ENCODE measurements around the gene ILK.

ILK gene

GRCh38 chr11:6602096-6602940 lies 1.3 kb upstream of the ILK start:
- DNase-seq (ENCODE audit: low read depth in 1 of 2, low spot score in 1 of 2): no peak
- H3K27ac ChIP-seq (replicated peaks): peak overlapping the region; percentile 78
- H3K4me3 ChIP-seq (replicated peaks; ENCODE audit: insufficient read depth, low read length): peak overlapping the region; percentile 90
- TF ChIP-seq GABPA (IDR thresholded peaks at IDR 0.05; ENCODE audit: low read depth) (no peak), POLR2AphosphoS5 (IDR thresholded peaks at IDR 0.05; ENCODE audit: low read depth) (no peak), SPI1 (IDR thresholded peaks at IDR 0.05; ENCODE audit: borderline replicate concordance, low read depth) (no peak)
- TF ChIP-seq, protein P1, sequence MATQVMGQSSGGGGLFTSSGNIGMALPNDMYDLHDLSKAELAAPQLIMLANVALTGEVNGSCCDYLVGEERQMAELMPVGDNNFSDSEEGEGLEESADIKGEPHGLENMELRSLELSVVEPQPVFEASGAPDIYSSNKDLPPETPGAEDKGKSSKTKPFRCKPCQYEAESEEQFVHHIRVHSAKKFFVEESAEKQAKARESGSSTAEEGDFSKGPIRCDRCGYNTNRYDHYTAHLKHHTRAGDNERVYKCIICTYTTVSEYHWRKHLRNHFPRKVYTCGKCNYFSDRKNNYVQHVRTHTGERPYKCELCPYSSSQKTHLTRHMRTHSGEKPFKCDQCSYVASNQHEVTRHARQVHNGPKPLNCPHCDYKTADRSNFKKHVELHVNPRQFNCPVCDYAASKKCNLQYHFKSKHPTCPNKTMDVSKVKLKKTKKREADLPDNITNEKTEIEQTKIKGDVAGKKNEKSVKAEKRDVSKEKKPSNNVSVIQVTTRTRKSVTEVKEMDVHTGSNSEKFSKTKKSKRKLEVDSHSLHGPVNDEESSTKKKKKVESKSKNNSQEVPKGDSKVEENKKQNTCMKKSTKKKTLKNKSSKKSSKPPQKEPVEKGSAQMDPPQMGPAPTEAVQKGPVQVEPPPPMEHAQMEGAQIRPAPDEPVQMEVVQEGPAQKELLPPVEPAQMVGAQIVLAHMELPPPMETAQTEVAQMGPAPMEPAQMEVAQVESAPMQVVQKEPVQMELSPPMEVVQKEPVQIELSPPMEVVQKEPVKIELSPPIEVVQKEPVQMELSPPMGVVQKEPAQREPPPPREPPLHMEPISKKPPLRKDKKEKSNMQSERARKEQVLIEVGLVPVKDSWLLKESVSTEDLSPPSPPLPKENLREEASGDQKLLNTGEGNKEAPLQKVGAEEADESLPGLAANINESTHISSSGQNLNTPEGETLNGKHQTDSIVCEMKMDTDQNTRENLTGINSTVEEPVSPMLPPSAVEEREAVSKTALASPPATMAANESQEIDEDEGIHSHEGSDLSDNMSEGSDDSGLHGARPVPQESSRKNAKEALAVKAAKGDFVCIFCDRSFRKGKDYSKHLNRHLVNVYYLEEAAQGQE (IDR thresholded peaks at IDR 0.05; ENCODE audit: insufficient replicate concordance, low read depth): no peak
- TF ChIP-seq, protein P2, sequence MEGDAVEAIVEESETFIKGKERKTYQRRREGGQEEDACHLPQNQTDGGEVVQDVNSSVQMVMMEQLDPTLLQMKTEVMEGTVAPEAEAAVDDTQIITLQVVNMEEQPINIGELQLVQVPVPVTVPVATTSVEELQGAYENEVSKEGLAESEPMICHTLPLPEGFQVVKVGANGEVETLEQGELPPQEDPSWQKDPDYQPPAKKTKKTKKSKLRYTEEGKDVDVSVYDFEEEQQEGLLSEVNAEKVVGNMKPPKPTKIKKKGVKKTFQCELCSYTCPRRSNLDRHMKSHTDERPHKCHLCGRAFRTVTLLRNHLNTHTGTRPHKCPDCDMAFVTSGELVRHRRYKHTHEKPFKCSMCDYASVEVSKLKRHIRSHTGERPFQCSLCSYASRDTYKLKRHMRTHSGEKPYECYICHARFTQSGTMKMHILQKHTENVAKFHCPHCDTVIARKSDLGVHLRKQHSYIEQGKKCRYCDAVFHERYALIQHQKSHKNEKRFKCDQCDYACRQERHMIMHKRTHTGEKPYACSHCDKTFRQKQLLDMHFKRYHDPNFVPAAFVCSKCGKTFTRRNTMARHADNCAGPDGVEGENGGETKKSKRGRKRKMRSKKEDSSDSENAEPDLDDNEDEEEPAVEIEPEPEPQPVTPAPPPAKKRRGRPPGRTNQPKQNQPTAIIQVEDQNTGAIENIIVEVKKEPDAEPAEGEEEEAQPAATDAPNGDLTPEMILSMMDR (IDR thresholded peaks at IDR 0.05; ENCODE audit: insufficient read depth, low read length): no peak
- H3K27me3 ChIP-seq (ENCODE audit: insufficient read depth, poor library complexity, severe bottlenecking): no peaks in the 10 kb centered on the region

DNA sequence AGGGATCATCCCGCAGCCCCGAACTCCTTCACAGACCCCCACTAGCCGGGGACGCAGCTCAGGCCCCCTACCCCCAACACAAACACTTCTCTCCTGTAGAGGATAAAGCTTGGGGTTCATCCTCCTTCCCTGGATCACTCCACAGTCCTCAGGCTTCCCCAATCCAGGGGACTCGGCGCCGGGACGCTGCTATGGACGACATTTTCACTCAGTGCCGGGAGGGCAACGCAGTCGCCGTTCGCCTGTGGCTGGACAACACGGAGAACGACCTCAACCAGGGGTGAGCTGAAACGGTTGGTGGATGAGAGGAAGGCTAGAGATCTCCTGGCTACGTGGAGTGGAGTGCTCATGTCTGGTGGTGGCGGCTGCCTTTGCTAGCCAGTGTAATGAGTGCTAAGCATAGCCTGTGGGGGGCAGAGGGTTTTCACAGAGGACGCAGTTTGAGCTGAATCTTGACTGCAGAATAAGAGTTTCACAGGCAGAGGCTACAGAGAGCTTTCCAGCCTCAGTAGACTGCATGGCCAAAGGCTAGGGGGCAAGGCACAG lies 580 bp downstream of the ILK start:
- peak in 1 of 2 experiments; percentile 68 for DNase-seq (ENCODE audit: low read depth in 1 of 2, low spot score in 1 of 2)
- H3K27me3 ChIP-seq (ENCODE audit: insufficient read depth, poor library complexity, severe bottlenecking): no peaks in the 10 kb centered on the region
- peak overlapping the region; percentile 90 for H3K4me3 ChIP-seq (replicated peaks; ENCODE audit: insufficient read depth, low read length)
- peak overlapping the region; percentile 78 for H3K27ac ChIP-seq (replicated peaks)
- TF ChIP-seq GABPA (IDR thresholded peaks at IDR 0.05; ENCODE audit: low read depth): no peak

- peak; percentile 73; the same call in 1 of the 2 replicates for TF ChIP-seq SPI1 (IDR thresholded peaks at IDR 0.05; ENCODE audit: borderline replicate concordance, low read depth)
- no peak for TF ChIP-seq POLR2AphosphoS5 (IDR thresholded peaks at IDR 0.05; ENCODE audit: low read depth)
- TF ChIP-seq GABPA (IDR thresholded peaks at IDR 0.05; ENCODE audit: low read depth): no peak
- TF ChIP-seq, protein P2 (IDR thresholded peaks at IDR 0.05; ENCODE audit: insufficient read depth, low read length): no peak
- TF ChIP-seq, protein P1 (IDR thresholded peaks at IDR 0.05; ENCODE audit: insufficient replicate concordance, low read depth): no peak
- Histone ChIP-seq H3K27ac (replicated peaks) (peak overlapping the region; percentile 78), H3K4me3 (replicated peaks; ENCODE audit: insufficient read depth, low read length) (peak overlapping the region; percentile 90), H3K27me3 (ENCODE audit: insufficient read depth, poor library complexity, severe bottlenecking) (no peaks in the 10 kb centered on the region)
- DNase-seq (ENCODE audit: low read depth in 1 of 2, low spot score in 1 of 2): no peak
Measured at GRCh38 chr11:6604790-6605189, 1.2 kb downstream of the ILK start.

GRCh38 chr11:6606471-6607189 lies 3.1 kb downstream of the ILK start:
- Histone ChIP-seq H3K27ac (replicated peaks) (0 out of 2 replicates have a peak overlapping the region, but pooled peaks have one; percentile 3), H3K27me3 (ENCODE audit: insufficient read depth, poor library complexity, severe bottlenecking) (no peaks in the 10 kb centered on the region), H3K4me3 (replicated peaks; ENCODE audit: insufficient read depth, low read length) (no peak overlapping the region)
- TF ChIP-seq SPI1 (IDR thresholded peaks at IDR 0.05; ENCODE audit: borderline replicate concordance, low read depth) (no peak), POLR2AphosphoS5 (IDR thresholded peaks at IDR 0.05; ENCODE audit: low read depth) (no peak), GABPA (IDR thresholded peaks at IDR 0.05; ENCODE audit: low read depth) (no peak)
- TF ChIP-seq, protein P1 (IDR thresholded peaks at IDR 0.05; ENCODE audit: insufficient replicate concordance, low read depth): no peak
- TF ChIP-seq, protein P2 (IDR thresholded peaks at IDR 0.05; ENCODE audit: insufficient read depth, low read length): no peak
- peak in 1 of 2 experiments; percentile 70 for DNase-seq (ENCODE audit: low read depth in 1 of 2, low spot score in 1 of 2)

Measured in HL-60 (cell line).